Measurements from ENCODE around the gene TCL1A.

The TCL1A gene

GRCh38 chr14:95691591-95691990, 22.3 kb downstream of the TCL1A start:
- no peak for DNase-seq (ENCODE audit: low read depth)
- in situ Hi-C loops (cut with HindIII; ENCODE audit: low sequenced_read_pairs) = no loop called here
- TF ChIP-seq CTCF (IDR thresholded peaks at IDR 0.05; ENCODE audit: low read depth, low read length, missing control alignments) = no peak
- no peak overlapping the region for H3K4me3 ChIP-seq (ENCODE audit: low read depth, low read length)

DNA sequence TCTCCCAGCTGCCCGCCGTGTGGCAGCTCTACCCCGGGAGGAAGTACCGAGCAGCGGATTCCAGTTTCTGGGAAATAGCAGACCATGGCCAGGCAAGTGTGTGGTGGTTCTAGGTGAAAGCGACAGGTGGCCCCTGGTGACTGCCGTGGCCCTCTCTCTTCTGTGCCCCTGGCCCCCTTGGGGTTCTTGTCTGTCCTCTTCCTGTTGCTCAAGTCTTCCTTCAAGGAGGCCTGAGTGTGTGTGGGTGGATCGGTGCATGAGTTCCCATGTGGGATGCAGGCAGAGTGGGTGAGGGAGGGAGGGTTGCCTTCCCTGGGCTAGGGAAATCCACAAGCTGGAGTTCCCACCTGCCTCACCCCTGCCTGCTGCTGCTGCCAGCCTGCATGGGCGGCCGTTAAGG, 23.1 kb downstream of the TCL1A start:
- in situ Hi-C loops (cut with HindIII; ENCODE audit: low sequenced_read_pairs) = no loop called here

GRCh38 chr14:95689441-95689840, 24.5 kb downstream of the TCL1A start:
- in situ Hi-C loops (cut with HindIII; ENCODE audit: low sequenced_read_pairs) = loop anchor here (5.0 kb wide), 1 partner anchor 52 kb away; no protein-coding TSS in a partner anchor
- no peak for TF ChIP-seq CTCF (IDR thresholded peaks at IDR 0.05; ENCODE audit: low read depth, low read length, missing control alignments)
- H3K4me3 ChIP-seq (ENCODE audit: low read depth, low read length) = no peak overlapping the region
- DNase-seq (ENCODE audit: low read depth) = no peak

More for the DNA sequence above, 23.1 kb downstream of the TCL1A start:
- no peak overlapping the region for H3K4me3 ChIP-seq (ENCODE audit: low read depth, low read length)
- no peak for TF ChIP-seq CTCF (IDR thresholded peaks at IDR 0.05; ENCODE audit: low read depth, low read length, missing control alignments)
- DNase-seq (ENCODE audit: low read depth) = no peak

DNA sequence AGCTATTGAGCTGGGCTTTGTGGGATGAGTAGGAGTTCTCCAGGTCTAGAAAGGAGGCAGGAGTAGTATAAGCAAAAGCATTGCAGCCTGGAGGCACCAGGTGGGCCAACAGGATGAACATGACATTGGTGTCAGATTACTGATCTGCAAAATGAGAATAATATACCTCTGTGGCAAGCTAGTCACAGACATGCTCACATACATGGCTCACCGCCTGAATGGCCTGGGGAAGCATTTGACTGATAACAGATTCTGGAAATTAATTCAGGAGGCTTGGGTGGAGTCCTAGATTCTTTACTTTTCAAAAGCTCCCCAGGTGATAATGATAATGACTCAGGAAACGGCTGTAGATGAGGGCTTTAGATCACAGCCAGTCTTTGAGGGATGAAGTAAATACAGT, 27.0 kb downstream of the TCL1A start:
- DNase-seq (ENCODE audit: low read depth) = no peak
- no peak for TF ChIP-seq CTCF (IDR thresholded peaks at IDR 0.05; ENCODE audit: low read depth, low read length, missing control alignments)
- H3K4me3 ChIP-seq (ENCODE audit: low read depth, low read length) = no peak overlapping the region
- in situ Hi-C loops (cut with HindIII; ENCODE audit: low sequenced_read_pairs) = loop anchor here (5.0 kb wide), 1 partner anchor 50 kb away; no protein-coding TSS in a partner anchor

GRCh38 chr14:95685978-95686922, 27.7 kb downstream of the TCL1A start, which contains the start of gene TCL1B:
TCL1B (plus strand) TSS chr14:95686426; CDS start chr14:95686468, 42 bp downstream.
- no peak within 1 kb of the TSS for H3K4me3 ChIP-seq (ENCODE audit: low read depth, low read length)
- TF ChIP-seq CTCF (IDR thresholded peaks at IDR 0.05; ENCODE audit: low read depth, low read length, missing control alignments) = no peak
- no peak for DNase-seq (ENCODE audit: low read depth)
- in situ Hi-C loops (cut with HindIII; ENCODE audit: low sequenced_read_pairs) = loop anchor here (5.0 kb wide), 1 partner anchor 49 kb away; no protein-coding TSS in a partner anchor

- no peak for DNase-seq (ENCODE audit: low read depth)
- in situ Hi-C loops (cut with HindIII; ENCODE audit: low sequenced_read_pairs) = no loop called here
- H3K4me3 ChIP-seq (ENCODE audit: low read depth, low read length) = no peak overlapping the region
- peak; percentile 23 for TF ChIP-seq CTCF (IDR thresholded peaks at IDR 0.05; ENCODE audit: low read depth, low read length, missing control alignments)
Observed at GRCh38 chr14:95683793-95684192, 30.1 kb downstream of the TCL1A start.

All from astrocyte of the cerebellum (primary cell).